NCI-H1694 treated with DMSO at 0.1 percent for 48 hours (cell line): ENCODE results near the gene GSN.

Experiments used
- DNase-seq: peaks from one replicate; lab custom pipeline; 2025; lab: John Stamatoyannopoulos, UW

The GSN gene

DNA sequence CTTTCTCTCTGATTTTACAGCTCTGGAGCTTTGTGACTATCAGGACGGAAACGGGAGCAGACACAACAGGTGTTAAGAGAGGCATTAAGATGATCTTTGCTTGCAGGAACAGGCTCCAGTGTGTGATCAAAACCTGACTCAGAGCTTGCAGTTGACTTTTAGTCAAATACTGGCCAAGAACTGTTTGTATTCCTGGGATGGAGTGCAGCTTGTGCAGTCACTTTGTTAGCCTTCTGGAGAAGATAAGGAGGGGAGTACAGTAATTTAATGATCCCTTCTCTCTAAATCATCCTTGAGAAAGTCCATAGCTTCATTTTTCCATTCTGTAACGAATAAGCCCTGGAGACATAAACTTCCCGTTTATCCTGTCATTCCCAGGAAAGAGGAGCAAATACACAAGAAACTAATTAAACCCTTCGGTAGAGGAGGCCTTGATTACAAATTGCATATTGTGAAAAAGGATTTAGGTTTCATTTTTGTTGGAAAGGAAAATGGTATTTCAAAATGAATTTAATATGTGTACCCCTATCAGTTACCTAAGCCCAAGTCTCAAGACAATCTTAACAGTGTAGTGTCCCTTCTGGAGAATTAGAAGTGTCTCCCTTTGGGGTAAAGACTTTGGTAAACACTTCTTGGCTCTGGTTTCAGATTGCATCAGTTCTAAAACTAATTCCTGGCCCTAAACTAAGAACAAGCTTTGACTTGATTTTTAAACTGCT is 105.2 kb downstream of the GSN start:
- no peak for DNase-seq

DNA sequence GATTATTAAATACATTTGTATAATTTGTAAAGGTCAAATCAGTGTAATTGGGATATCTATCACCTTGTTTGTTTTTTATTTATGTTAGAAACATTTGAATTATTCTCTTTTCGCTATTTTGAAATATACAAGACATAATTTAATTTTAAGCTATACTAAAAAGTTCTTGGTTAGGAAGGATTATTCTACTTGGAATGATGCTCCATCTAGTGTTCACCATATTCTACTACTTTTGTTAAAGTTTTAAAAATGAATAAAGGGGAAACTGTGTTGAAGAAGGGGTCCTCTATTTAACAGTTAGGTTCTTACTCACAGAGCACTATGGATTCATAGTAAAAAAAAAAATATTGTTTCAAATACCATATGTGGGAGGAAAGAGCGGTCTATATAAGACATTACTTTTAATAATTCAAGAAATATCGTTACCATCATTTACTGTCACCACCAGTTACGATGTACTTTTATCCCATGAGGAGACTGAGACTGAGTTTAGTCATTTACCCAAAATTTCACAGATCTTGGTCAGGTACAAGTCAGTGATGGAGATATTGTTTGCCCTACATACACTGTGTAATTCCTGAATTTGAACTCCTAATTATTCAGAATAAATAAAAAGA is 108.4 kb downstream of the GSN start:
- peak; percentile 10 for DNase-seq

DNA sequence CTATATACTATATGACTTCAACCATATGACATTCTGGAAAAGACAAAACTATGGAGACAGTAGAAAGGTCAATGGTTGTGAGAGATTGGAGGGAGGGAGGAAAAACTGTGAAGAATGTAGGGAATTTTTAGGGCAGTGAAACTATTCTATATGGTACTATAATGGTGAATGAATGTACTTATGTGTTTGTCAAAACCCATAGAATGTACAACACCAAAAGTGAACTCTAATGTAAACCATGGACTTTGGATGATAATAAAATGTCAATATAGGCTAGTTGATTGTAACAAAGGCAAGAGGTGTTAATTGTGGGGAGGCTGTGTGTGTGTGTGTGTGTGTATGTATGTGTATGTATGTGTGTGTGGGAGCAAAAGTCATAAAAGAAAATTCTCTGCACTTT is 112.9 kb downstream of the GSN start:
- DNase-seq = no peak
